HG02759 (cell line): ENCODE data around the gene ZFP91.
"Not testable (repeated sequence)": the region's sequence is repeated elsewhere in the genome, so short reads cannot be mapped to it uniquely, and the experiment has no call there.

Source experiments
- ATAC-seq: cut with Tn5 transposase; IDR thresholded peaks from one replicate; pipeline ENCODE4 v1.9.1; 2021; ENCODE audit warnings: mild to moderate bottlenecking, moderate library complexity; ENCODE audit not compliant: unreplicated experiment

ZFP91 gene, protein sequence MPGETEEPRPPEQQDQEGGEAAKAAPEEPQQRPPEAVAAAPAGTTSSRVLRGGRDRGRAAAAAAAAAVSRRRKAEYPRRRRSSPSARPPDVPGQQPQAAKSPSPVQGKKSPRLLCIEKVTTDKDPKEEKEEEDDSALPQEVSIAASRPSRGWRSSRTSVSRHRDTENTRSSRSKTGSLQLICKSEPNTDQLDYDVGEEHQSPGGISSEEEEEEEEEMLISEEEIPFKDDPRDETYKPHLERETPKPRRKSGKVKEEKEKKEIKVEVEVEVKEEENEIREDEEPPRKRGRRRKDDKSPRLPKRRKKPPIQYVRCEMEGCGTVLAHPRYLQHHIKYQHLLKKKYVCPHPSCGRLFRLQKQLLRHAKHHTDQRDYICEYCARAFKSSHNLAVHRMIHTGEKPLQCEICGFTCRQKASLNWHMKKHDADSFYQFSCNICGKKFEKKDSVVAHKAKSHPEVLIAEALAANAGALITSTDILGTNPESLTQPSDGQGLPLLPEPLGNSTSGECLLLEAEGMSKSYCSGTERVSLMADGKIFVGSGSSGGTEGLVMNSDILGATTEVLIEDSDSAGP

DNA sequence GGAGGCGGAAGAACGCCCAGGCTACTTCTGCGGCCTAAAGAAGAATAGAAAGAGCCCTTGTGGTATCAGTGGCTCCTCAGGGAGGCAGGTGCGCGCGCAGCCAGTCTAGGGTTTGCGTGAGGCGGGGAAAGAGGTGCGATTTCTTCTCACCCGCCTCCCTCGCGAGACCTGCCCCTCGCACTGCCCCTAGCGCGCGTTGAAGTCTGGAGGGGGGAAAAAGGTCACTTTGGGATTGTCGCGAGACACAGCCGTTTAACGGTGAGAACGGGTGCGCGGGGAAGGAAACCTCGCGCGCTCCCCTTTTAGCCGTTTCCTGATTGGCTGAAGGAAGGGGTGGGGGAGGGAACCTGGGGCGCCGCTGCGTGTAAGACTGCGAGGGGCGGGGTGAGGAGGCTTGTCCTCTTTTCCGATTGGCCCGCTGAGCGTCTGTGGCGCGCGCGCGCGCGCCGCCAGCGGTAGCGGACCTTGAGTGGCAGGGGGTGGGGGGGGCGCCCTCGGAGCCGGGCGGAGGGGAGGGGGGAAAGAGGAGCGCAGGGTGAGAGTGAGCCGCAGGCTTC, at the start of gene ZFP91:
Gene ZFP91 (plus strand): TSS at position 429 of the 557 bp plus-strand sequence. CDS start 219 bp downstream, outside the sequence.
- ATAC-seq, result peak; percentile 50

DNA sequence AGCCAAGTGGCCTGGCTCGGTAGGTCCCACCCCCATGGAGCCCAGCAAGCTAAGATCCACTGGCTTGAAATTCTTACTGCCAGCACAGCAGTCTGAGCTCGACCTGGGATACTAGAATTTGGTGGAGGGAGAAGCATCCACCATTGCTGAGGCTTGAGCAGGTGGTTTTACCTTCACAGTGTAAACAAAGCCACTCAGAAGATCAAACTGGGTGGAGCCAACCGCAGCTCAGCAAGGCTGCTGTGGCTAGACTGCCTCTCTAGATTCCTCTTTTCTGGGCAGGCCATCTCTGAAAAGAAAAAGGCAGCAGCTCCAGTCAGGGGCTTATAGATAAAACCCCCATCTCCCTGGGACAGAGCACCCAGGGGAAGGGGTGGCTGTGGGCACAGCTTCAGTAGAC, 48.6 kb upstream of the ZFP91 start:
- no peak for ATAC-seq

DNA sequence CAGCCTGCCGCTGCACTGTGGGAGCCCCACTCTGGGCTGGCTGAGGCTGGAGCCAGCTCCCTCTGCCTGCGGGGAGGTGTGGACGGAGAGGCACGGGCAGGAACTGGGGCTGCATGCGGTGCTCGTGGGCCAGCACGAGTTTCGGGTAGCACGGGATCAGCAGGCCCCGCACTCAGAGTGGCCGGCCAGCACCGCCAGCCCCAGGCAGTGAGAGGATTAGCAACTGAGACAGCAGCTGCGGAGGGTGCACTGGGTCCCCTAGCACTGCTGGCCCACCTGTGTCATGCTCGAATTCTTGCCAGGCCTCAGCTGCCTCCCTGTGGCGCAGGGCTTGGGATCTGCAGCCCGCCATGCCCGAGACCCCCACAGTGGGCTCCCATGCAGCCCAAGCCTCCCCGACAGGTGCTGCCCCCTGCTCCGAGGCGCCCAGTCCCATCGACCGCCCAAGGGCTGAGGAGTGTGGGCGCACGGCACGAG, 47.0 kb upstream of the ZFP91 start:
- ATAC-seq, result no peak

DNA sequence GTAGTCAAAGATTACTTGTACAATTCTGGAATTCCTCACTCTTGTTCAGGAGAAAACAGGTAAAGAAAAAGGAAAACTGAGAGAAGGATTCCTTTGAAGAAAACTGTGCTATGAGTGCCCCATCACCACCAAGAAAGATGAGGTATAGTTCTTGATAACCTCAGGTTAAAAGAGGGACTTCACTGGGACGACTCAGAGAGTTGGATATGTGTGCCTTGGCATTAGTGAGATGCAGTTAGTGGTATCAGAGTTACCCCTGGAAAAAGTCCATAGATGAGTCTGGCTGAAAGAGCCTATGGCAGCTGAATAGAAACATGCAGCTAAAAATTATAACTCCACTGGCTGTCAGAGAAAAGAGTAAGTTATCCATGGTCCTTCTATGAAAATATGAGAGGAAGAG, 32.0 kb upstream of the ZFP91 start:
- ATAC-seq, result no peak

DNA sequence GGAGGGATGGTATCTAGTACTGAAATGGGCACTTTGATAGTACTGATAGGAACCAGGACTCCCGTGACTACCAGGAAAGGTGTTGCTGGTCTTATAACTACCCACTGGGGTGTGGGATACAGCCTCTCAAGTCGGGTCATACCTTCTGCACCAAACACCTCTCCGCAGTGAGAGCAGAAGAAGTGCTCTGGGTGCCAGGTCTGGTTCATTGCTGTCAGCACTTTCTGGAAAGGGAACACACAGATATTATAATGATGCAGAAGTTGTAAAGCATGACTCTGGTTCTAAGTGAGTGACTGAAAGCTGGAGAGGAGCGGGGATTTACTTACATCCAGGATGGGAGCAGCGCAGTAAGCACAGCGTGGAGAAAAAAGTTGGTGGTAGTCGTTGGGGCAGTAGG, 29.2 kb upstream of the ZFP91 start:
- no peak for ATAC-seq

DNA sequence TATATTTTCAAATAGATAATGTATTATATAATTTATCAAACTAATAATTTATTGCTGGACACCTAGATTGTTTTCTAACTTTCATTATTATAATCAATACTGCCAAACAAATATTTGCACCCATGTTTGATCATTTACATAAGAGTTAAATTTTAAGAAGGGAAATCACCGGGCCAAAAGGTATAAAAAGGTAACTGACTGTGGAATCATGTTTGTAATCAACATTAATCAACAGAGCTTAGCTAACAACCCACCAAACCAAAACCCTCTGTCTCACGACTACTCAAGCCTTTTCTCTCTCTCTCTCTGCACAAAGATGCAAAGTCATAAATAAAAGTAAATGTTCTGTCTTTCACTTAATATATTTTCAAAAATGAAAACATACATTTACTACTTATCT, 18.0 kb upstream of the ZFP91 start:
- no peak for ATAC-seq

DNA sequence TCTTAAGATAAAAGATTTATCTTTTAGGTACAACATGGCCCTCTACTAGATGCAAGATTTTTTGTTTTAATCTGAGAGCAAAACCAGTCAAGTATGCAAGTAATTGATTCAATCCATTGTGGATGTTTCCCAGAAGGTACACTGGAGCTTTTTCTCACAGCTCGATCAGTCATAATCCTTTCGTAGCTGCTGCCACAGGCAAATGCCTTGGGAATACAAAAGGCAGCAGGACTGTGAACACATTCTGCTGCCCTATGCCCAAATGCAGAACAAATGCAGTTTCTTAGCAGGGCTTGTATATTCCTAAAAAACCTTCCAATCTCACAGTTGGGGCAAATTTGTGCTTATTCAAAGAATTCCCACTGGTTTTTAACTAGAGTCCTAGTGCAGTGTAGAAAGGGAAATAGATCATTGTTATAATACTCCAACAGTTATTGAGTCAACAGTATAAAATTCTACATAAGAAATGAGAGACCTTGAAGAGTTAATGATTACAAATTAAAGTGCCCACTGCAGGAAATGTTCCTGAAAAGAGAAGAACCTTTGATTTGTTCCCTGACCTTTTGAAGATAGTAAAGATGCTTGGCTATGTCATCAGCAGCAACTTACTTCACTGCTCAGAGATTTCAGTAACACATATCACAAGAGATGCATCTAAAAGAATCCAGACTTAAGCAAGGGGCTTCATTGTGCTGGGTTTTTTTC, 17.3 kb upstream of the ZFP91 start:
- ATAC-seq, result no peak

DNA sequence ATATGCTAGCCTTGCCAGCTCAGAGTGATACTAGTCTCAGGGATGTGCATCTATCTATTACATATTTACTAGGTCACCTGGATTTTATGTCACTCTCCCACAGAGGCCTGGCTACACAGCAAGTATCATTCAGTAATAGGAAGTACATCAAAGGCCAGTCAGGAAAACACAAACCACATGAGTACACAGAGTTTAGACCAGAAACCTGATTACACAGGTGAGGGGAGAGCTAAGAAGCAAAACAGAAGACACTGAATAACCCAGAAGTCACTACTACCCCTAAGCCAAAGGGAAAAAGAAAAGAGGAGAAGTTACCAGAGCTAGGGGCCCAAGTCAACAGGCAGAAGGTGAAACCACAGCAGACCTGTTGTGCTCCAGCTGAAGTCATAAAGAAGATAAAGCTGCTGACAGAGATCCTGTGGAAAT, 16.5 kb upstream of the ZFP91 start:
- peak; percentile 89 for ATAC-seq

DNA sequence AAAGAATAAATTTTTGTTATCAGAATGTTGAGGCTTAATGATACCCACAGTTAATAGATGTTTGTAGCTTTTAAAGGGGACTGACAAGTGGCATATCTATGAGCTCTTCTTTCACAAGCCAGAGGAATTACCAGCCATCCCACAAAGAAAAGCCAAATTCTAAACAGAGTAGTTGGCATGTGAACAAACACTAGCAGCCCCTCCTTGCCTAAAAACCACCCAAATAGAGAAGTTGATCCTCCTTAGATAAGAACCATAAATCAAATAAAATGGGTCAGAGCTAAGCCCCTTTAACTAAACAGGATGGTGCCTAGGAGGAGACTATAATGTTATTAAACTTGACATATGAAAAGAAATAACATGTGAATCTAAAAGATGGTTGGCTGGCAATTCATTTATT, 14.6 kb upstream of the ZFP91 start:
- ATAC-seq, result no peak

DNA sequence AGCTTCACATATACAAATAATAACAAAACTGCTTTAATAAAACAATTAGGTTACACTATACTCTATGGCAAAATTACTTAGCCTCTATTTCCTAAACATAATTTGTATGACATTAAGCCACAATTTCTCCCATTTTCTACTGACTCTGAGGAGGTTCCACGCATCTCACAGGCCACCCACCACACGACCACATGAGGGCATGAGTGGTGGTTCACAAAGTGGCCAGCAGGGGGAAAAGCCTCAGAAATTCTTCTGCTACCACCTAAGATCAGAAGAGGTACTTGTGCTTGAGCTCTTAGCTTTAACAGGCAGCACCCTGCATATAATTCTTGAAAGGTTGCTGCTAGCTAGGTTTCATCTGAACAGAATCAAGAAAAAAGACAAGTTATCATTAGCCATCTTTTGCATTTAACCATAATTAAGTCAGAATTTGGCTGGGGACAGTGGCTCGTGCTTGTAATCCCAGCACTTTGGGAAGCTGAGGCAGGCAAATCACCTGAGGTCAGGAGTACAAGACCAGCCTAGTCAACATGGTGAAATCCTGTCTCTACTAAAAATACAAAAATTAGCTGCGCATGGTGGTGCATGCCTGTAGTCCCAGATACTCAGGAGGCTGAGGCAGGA, 10.9 kb upstream of the ZFP91 start:
- ATAC-seq, result peak; percentile 87

DNA sequence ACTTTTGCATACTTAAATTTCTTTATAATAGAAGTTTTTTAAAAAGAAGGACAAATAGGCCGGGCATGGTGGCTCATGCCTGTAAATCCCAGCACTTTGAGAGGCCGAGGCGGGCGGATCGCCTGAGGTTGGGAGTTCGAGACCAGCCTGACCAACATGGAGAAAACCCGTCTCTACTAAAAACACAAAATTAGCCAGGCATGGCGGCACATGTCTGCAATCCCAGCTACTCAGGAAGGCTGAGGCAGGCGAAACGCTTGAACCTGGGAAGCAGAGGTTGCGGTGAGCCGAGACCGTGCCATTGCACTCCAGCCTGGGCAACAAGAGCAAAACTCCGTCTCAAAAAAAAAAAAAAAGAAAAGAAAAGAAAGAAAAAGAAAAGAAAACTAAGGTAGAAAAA, 6.0 kb upstream of the ZFP91 start:
- not testable (repeated sequence) for ATAC-seq

DNA sequence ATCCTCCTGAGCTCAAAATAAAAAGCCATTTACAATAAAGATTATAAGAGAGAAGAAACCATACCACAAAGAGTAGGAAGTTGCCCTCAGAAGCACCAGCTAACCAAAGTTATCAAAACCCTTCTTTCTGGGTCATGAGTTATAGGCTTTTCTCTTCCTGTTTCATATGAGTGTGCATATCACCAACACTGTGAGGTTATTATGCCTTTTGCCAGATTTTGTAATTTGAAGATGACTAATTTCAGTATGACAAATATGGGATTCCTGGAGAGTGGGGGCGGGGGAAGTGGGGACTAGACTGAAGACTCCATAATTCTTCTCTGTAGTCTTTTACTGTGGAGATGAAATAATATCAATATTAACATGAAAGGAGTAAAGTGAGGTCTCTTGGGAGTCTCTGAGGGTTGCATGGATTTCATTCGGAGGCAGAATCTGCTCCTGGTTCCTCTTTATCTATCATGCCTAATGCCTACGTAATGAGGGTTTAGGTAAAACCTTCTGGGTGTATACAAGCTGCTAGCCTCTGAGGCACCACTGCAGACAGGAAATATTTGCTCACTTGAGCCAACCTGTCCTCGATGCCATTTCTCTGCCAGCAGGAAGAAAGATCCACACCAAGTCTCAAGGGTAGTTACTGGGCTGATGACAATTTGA, 5.3 kb upstream of the ZFP91 start:
- ATAC-seq, result peak; percentile 16

DNA sequence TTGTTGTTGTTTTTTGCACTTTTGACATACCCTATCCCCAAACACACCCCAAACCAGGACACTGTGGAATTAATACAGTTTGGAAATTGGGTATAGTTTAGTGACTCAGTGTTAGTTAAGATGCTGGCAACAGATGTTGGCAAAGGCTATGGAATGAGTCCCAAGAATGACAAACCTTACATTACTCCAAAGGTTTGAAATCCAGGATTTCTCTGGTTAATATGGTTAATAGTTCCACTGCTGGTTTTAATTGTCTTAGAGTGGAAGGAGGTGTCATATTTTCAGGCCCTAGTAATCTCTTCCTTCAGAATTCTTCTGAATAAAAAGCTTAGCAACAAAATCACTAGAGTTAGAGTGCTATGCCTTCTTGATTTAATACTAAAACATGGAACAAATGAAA, 4.0 kb upstream of the ZFP91 start:
- ATAC-seq, result no peak

DNA sequence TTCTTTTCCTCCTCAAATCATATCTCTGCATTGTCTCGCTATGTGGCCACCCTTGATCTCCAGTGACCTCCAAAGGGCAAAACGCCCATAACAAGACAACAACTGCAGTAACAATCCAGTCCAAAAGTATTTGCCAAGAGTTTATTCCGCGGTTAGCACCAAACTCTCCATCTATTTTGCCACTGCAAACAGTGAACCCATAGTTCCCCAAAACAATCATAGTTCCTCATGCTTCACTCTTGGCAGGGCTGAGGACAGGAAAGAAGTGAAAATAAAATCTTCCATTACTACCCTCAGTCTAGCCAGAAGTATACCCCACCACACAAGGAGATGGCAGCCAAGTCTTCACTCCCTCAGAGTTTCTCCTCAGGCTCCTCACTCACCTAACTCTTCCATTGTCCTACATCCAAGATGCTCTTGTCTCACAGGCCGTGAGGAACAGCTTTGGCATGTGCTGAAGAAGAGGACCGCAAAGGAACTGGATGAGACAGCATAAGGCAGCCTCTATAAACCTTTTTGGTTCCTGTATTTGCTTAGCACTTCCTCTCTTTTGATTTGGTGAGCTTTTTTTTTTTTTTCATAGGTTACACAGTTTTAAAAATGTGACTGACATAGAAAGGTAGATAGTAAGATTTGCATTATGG, 3.4 kb upstream of the ZFP91 start, which contains the start of gene LPXN:
Gene LPXN (minus strand): TSS at position 480 of the 644 bp plus-strand sequence. CDS start 84 bp downstream, at position 396.
- ATAC-seq, result no peak

DNA sequence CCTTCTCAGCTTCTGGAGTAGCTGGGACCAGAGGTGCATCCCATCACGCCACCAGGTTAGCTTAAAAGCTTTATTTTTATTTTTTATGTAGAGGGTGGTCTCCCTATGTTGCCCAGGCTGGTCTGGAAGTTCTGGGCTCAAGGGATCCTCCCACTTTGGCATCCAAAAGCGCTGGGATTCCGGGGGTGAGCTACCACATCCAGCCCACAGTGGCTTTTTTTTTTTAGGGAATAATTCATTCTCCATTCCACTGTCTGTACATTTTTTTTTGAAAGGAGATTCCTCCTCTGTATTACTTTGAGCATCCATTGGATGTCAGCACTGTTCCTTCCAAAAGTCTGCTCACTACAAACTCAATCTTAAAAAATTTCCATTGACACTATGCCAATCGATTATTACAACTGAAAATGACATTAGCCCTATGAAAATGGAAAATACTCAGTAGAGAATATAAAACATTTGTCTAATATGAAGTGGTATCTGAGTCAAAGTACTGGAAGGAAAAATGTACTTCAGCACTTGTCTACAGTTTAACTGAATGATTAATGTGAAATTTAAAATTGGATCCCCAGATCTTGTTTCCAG, 1.9 kb upstream of the ZFP91 start:
- ATAC-seq, result no peak

DNA sequence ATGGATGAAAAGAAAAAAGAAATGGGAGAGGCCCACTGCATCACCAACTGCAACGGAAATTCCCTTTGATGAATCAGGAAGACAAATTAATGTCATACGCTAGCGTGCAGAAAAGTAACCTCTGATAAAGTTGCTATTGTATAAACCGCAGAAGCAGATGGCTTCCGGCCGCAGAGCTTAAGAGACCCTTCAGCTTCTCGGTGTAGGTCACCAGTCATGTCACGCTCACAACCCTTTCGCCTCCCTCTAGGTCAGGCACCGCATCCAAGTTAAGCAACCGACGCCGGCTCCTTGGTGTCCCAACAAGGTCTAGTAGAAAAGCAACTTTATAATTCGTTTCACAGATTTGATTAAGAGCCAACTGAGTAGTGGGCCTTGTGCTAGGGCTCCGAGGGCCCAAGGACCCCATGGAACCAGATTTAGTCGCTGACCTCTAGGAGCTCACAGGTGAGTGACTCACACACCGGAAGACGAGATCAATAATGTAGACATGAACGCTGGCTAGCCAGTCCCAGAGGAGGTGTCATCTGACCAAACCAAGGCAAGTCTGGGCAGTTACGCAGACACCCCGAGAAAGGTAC, 1.2 kb upstream of the ZFP91 start:
- ATAC-seq, result peak; percentile 47

DNA sequence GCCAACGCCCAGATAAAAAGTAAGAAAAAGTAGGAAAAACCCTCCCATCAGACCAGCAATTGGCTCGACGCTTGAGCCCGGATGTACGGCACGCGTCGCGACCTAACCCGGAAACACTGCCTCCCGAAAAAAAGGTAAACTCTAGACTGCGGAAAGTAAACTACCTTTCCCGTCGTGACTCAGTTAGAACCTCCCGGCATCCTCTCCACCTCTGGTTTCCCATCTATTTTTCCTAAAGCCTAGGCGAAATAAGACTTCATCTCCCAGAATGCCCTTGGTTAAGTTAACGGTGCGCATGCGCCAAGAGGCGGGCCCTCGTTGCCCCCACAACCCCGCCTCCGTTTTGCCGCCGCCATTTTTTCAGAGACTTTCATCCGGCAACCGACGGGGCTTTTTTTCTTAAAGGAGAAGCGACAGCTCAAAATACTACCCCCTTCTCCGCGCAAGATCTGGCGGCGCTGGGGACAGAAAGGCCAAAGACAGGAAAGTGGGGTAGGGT, 678 bp upstream of the ZFP91 start:
- ATAC-seq, result no peak

DNA sequence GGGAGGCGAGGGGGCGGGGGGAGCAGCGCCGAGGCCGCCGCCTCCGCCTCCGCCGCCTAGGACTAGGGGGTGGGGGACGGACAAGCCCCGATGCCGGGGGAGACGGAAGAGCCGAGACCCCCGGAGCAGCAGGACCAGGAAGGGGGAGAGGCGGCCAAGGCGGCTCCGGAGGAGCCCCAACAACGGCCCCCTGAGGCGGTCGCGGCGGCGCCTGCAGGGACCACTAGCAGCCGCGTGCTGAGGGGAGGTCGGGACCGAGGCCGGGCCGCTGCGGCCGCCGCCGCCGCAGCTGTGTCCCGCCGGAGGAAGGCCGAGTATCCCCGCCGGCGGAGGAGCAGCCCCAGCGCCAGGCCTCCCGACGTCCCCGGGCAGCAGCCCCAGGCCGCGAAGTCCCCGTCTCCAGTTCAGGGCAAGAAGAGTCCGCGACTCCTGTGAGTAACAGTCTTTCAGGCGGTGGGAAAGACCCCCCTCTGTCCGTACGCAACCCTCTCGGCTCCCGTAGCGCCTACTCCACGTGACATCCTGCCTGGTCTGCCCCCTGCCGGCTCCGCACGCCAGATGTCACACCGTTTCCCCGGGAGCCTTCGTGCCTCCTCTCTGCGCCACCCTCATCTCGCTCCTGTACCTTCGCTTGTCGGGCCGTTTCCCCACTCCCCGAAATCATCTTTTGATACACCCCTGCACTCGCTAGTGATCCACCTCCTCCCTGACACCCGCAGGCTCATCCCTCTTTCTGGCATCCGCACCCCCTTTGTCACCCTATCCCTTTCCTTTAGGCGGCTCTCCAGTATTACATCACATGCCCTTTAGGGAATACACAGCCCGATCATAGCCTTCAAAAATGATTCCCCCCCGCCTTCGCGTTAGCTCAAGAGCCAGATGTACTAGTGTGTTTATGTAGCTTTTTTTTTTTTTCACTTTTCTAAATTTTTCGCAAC, 598 bp downstream of the ZFP91 start:
- peak; percentile 41 for ATAC-seq
